Suprapubic skin (tissue), 3 donors: Measurements from ENCODE around the gene OR52E8.

ENCODE experiments used
- POLR2A ChIP-seq, 2 donors: fragments of 450-650 bp; IDR thresholded peaks; one replicate each; pipeline ENCODE4 v1.6.1; 2017; ENCODE audit warnings: antibody characterized with exemption in 2 of 2, mild to moderate bottlenecking in 2 of 2, moderate library complexity in 2 of 2
- TF ChIP-seq, protein P1 (sequence below), 2 donors: fragments of 200-600 bp in 1 of 2; fragments of 450-650 bp in 1 of 2; sonication (generic) in 1 of 2; IDR thresholded peaks; one replicate each; pipeline ENCODE4 v1.5.1; 2016 to 2019; ENCODE audit warnings: antibody characterized with exemption in 2 of 2, mild to moderate bottlenecking in 1 of 2, moderate library complexity in 1 of 2

DNA sequence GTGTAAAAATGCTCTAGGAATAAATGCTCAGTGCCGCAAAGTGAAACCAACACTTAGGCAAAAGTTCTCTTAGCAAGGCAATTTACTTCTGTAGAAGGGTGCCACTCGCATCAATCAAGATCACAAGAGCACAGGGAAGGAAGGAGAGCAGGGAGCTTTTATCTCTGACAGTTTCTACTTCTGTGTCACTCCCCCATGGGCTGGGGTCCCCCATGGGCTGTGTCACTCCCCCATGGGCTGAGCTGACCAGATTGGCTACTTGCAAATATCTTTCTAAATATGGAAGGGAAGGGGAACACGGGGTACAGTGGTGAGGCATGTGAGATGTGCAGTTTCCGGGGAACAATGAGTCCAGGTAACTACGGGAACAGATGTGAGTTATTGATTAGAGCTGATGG, 48.4 kb downstream of the OR52E8 start:
- TF ChIP-seq, protein P1, sequence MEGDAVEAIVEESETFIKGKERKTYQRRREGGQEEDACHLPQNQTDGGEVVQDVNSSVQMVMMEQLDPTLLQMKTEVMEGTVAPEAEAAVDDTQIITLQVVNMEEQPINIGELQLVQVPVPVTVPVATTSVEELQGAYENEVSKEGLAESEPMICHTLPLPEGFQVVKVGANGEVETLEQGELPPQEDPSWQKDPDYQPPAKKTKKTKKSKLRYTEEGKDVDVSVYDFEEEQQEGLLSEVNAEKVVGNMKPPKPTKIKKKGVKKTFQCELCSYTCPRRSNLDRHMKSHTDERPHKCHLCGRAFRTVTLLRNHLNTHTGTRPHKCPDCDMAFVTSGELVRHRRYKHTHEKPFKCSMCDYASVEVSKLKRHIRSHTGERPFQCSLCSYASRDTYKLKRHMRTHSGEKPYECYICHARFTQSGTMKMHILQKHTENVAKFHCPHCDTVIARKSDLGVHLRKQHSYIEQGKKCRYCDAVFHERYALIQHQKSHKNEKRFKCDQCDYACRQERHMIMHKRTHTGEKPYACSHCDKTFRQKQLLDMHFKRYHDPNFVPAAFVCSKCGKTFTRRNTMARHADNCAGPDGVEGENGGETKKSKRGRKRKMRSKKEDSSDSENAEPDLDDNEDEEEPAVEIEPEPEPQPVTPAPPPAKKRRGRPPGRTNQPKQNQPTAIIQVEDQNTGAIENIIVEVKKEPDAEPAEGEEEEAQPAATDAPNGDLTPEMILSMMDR (IDR thresholded peaks at IDR 0.05), result no peak
- no peak for TF ChIP-seq POLR2A (IDR thresholded peaks at IDR 0.05)
